GM18519 (cell line): ENCODE measurements around the gene OTOS.

ENCODE experiments used
- ATAC-seq: cut with Tn5 transposase; IDR thresholded peaks from one replicate; pipeline ENCODE4 v1.9.1; 2021; ENCODE audit warnings: mild to moderate bottlenecking, moderate library complexity; ENCODE audit not compliant: unreplicated experiment, low FRiP score

The OTOS gene

GRCh38 chr2:240125742-240126141 is 14.7 kb downstream of the OTOS start:
- no peak for ATAC-seq

- ATAC-seq: no peak
Measured at GRCh38 chr2:240124651-240125030, 15.8 kb downstream of the OTOS start.

GRCh38 chr2:240123821-240124650 is 16.4 kb downstream of the OTOS start:
- ATAC-seq: no peak

DNA sequence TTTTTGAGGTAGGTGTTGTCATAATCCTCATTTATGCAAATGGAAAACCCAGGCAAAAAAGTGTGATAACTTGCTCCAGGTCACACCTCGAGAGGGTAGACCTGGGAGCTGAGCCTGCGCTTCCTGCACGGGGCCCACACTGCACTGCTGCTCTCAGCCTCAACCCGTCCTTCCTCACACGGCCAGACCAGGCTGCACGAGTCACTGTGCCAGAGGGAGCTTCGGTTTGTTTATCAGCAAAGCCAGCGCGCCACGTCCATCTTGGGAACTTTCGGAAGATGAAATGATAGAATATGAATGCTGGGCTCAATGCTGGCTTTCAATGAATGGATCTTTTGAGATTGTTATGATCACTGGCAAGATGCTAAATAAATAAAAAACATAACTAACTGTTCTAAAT is 18.8 kb downstream of the OTOS start:
- no peak for ATAC-seq

GRCh38 chr2:240121190-240121589 is 19.3 kb downstream of the OTOS start:
- no peak for ATAC-seq

GRCh38 chr2:240114233-240114632 is 26.2 kb downstream of the OTOS start:
- ATAC-seq: no peak

- ATAC-seq: no peak
Measured at GRCh38 chr2:240112914-240113690, 27.4 kb downstream of the OTOS start.

DNA sequence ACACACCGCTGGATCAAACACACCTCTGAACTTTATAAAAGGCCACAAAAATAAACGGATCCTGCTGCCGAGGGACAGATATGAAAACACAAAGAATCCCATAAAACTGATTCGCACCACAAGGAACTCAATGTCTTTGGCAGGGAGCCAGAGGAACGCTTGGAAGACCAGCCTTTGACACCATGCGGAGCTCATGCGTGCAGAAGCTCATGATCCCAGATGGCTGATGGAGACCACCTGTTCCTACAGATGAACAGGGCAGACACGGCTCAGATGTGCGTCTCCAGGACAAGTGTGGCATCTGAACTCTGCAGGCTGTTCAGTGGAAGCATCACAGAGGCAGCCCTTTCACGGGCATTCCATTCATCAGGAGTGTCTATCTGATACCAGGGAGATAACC is 29.2 kb downstream of the OTOS start:
- ATAC-seq: no peak

GRCh38 chr2:240109386-240109785 is 31.1 kb downstream of the OTOS start:
- no peak for ATAC-seq

- ATAC-seq: no peak
Measured at GRCh38 chr2:240107477-240107796, 33.0 kb downstream of the OTOS start.

DNA sequence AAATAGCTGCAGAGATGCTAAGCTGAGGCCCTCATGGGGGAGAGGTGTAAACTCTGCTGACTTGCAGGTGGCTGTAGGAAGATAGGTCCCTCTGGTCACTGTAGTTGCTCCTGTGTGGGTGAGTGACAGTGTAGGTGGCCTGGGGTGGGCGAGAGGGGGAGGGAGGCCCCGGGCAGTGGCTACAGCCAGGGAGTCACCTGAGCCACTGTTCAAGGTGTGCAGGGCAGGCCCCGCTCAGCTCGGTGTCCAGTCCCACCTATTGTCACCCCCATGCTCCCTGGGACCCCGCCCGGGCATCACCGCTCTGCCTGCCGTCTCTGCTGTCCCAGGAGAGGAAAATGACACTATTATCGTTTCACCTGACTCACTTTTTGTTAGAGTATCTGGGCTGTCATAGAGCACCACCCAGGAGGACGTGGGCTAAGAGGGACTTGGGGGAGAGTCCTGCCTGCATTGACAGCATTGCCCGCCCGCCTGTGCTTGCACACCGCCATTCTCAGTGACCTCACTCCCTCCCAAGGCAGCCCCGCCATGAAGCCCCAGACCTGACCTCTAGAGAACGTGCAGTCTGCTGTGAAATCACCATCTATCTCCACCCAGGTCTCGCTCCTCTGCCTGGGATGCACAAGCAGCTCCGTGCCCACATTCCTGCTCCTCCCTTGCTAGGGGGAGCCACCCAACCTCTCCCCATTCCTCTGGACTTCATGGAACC is 33.5 kb downstream of the OTOS start:
- no peak for ATAC-seq

GRCh38 chr2:240105982-240106381 is 34.5 kb downstream of the OTOS start:
- no peak for ATAC-seq

GRCh38 chr2:240103136-240103535 is 37.3 kb downstream of the OTOS start:
- no peak for ATAC-seq

DNA sequence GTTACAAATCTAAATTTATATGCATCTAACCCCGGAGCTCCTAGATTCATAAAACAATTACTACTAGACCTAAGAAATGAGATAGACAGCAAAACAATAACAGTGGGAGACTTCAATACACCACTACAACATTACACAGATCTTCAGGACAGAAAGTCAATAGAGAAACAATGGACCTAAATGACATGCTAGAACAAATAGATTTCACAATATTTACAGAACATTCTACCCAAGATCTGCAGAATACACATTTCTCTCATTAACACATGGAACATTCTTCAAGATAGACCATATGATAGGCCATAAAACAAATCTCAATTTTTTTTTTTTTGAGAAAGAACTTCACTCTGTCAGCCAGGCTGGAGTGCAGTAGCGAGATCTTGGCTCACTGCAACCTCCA is 42.1 kb downstream of the OTOS start:
- no peak for ATAC-seq

- ATAC-seq: no peak
Measured at GRCh38 chr2:240095556-240096523, 44.6 kb downstream of the OTOS start.

DNA sequence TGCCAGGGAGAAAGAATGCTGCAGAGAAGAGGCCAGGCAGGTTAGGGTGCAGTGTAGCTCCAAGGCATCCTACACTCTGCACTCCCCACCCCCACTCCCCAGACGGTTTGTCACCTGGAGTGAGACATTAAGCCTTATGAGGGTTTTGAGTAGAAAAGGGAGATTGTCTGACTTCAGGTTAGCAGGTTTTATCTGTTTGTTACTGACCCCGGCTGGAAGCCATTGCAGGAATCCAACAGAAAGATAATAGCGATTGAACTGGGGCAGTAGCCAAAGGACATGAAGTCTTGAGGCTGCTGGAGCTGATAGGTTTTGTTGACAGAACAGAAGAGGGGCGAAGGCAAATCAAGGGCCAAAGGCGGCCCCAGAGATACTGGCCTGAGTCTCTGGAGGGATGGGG is 51.2 kb downstream of the OTOS start:
- no peak for ATAC-seq
